HEK293 (cell line): ENCODE data around the gene RFLNA.

ENCODE experiments used
- CTCF ChIA-PET: fragments of 350-600 bp; formaldehyde crosslinking; extraction: SDS; loops from one replicate; lab custom pipeline; 2021; ENCODE audit warnings: antibody characterized with exemption; lab: Yijun Ruan, JAX
- POLR2A ChIA-PET: fragments of 300-600 bp; formaldehyde crosslinking; extraction: SDS; loops from one replicate; lab custom pipeline; 2020; ENCODE audit warnings: antibody characterized with exemption, inconsistent platforms; lab: Yijun Ruan, JAX
- H3K27ac ChIP-seq: fragments of 200-500 bp; sonication (Bioruptor generic); 2 replicates; pipeline ENCODE4 v1.5.1; 2014; ENCODE audit warnings: low read depth, low read length, control low read depth, inconsistent platforms; ENCODE audit errors: extremely low read depth
- H3K36me3 ChIP-seq, 2 experiments: fragments of 200-500 bp in 1 of 2; sonication (Bioruptor generic) in 1 of 2; 1 replicate in 1 of 2; 2 replicates in 1 of 2; pipeline ENCODE4 v1.5.1; 2014 to 2017; ENCODE audit warnings: inconsistent platforms in 2 of 2, low read length in 2 of 2; ENCODE audit not compliant: control insufficient read depth in 2 of 2, insufficient read depth in 1 of 2
- H3K4me1 ChIP-seq: fragments of 200-500 bp; sonication (Bioruptor generic); 2 replicates; pipeline ENCODE4 v1.5.1; 2014; ENCODE audit warnings: mild to moderate bottlenecking, low read length, inconsistent platforms; ENCODE audit not compliant: control insufficient read depth, insufficient read depth
- H3K4me3 ChIP-seq: 2 replicates; pipeline ENCODE4 v1.5.1; 2011; ENCODE audit warnings: low read depth, mild to moderate bottlenecking, control low read depth, low read length, moderate library complexity
- H3K9me3 ChIP-seq: fragments of 200-500 bp; sonication (Bioruptor generic); 2 replicates; pipeline ENCODE4 v1.5.1; 2014; ENCODE audit warnings: low read depth, low read length, inconsistent platforms; ENCODE audit not compliant: control insufficient read depth, insufficient read depth
- BCL6B ChIP-seq: fragments of 450-650 bp; formaldehyde crosslinking; IDR thresholded peaks from 2 replicates; pipeline ENCODE4 v1.5.1; 2017; ENCODE audit warnings: missing biosample characterization, missing genetic modification characterization
- GFI1B ChIP-seq: fragments of 450-650 bp; formaldehyde crosslinking; IDR thresholded peaks from 2 replicates; pipeline ENCODE4 v1.5.1; 2016; ENCODE audit warnings: missing biosample characterization, missing genetic modification characterization
- GLI2 ChIP-seq: fragments of 450-650 bp; formaldehyde crosslinking; IDR thresholded peaks from 2 replicates; pipeline ENCODE4; 2017; ENCODE audit warnings: missing biosample characterization, missing genetic modification characterization, low read depth, borderline replicate concordance
- PRDM2 ChIP-seq: fragments of 450-650 bp; formaldehyde crosslinking; IDR thresholded peaks from 2 replicates; pipeline ENCODE4 v1.5.1; 2016; ENCODE audit warnings: missing biosample characterization, missing genetic modification characterization, borderline replicate concordance
- PRDM6 ChIP-seq: fragments of 450-650 bp; formaldehyde crosslinking; IDR thresholded peaks from 2 replicates; pipeline ENCODE4 v1.5.1; 2017; ENCODE audit warnings: missing biosample characterization, missing genetic modification characterization
- SCRT2 ChIP-seq: fragments of 450-650 bp; formaldehyde crosslinking; IDR thresholded peaks from 2 replicates; pipeline ENCODE4 v1.5.1; 2016; ENCODE audit warnings: missing biosample characterization, missing genetic modification characterization
- TRIM28 ChIP-seq: IDR thresholded peaks from 2 replicates; pipeline ENCODE4 v1.6.1; 2011; ENCODE audit warnings: low read length, control low read depth, borderline replicate concordance
- WT1 ChIP-seq: fragments of 450-650 bp; formaldehyde crosslinking; IDR thresholded peaks from 2 replicates; pipeline ENCODE4 v1.5.1; 2016; ENCODE audit warnings: missing biosample characterization, missing genetic modification characterization
- ZEB2 ChIP-seq: fragments of 450-650 bp; formaldehyde crosslinking; IDR thresholded peaks from 2 replicates; pipeline ENCODE4 v1.5.1; 2016; ENCODE audit warnings: missing biosample characterization, missing genetic modification characterization
- ZIC2 ChIP-seq: fragments of 450-650 bp; formaldehyde crosslinking; IDR thresholded peaks from 2 replicates; pipeline ENCODE4 v1.5.1; 2016; ENCODE audit warnings: missing biosample characterization, missing genetic modification characterization
- ZNF239 ChIP-seq: fragments of 450-650 bp; formaldehyde crosslinking; IDR thresholded peaks from 2 replicates; pipeline ENCODE4 v1.5.1; 2016; ENCODE audit warnings: missing biosample characterization, missing genetic modification characterization
- ZNF423 ChIP-seq: fragments of 450-650 bp; formaldehyde crosslinking; IDR thresholded peaks from 2 replicates; pipeline ENCODE4 v1.5.1; 2016; ENCODE audit warnings: missing biosample characterization, missing genetic modification characterization
- ZNF501 ChIP-seq: fragments of 450-650 bp; formaldehyde crosslinking; IDR thresholded peaks from 2 replicates; pipeline ENCODE4 v1.5.1; 2016; ENCODE audit warnings: missing biosample characterization, missing genetic modification characterization
- ZNF571 ChIP-seq: fragments of 450-650 bp; formaldehyde crosslinking; IDR thresholded peaks from 2 replicates; pipeline ENCODE4 v1.5.0; 2017; ENCODE audit warnings: missing biosample characterization, missing genetic modification characterization
- ZNF677 ChIP-seq: fragments of 450-650 bp; IDR thresholded peaks from 2 replicates; pipeline ENCODE4 v1.5.0; 2018; ENCODE audit warnings: missing biosample characterization, mild to moderate bottlenecking, missing genetic modification characterization, moderate library complexity
- ZSCAN4 ChIP-seq: fragments of 450-650 bp; formaldehyde crosslinking; IDR thresholded peaks from 2 replicates; pipeline ENCODE4 v1.5.1; 2017; ENCODE audit warnings: missing biosample characterization, missing genetic modification characterization

RFLNA gene

GRCh38 chr12:124279315-124279714, 15.6 kb upstream of the RFLNA start (continued):
- TF ChIP-seq PRDM6 (no peak), ZNF571 (no peak), BCL6B (no peak), ZNF239 (tag by site-specific recombination) (no peak), ZNF501 (no peak), SCRT2 (tag by site-specific recombination) (no peak), WT1 (tag by site-specific recombination) (no peak), GFI1B (tag by site-specific recombination) (no peak), GLI2 (tag by site-specific recombination) (no peak), TRIM28 (no peak), ZEB2 (tag by site-specific recombination) (no peak), ZNF423 (tag by site-specific recombination) (no peak)

- H3K27ac ChIP-seq = no peak overlapping the region
- H3K36me3 ChIP-seq = no peaks in the 10 kb centered on the region
- ChIA-PET POLR2A (no interaction called here), CTCF (interaction anchor here (0.6 kb wide), 1 partner anchor 677 kb away, joined by 3 read pairs; no protein-coding TSS in a partner anchor)
- H3K4me3 ChIP-seq = no peak overlapping the region
- no peak for TF ChIP-seq ZNF677
- TF ChIP-seq ZIC2 = peak; percentile 96
- no peak for TF ChIP-seq ZSCAN4 (tag by site-specific recombination)
- TF ChIP-seq PRDM2 (tag by site-specific recombination) = no peak
- TF ChIP-seq BCL6B = no peak
- H3K4me1 ChIP-seq = no peaks in the 10 kb centered on the region
- no peaks in the 10 kb centered on the region; the same call in 1 of the 2 replicates for H3K9me3 ChIP-seq
Measured at GRCh38 chr12:124279846-124280360, 15.0 kb upstream of the RFLNA start.
